ENCODE data around the gene RPL38.
A peak's percentile ranks its signal among the peaks of the same experiment; 100 is the strongest.
"Not testable (repeated sequence)": the region's sequence is repeated elsewhere in the genome, so short reads cannot be mapped to it uniquely, and the experiment has no call there.

The RPL38 gene

DNA sequence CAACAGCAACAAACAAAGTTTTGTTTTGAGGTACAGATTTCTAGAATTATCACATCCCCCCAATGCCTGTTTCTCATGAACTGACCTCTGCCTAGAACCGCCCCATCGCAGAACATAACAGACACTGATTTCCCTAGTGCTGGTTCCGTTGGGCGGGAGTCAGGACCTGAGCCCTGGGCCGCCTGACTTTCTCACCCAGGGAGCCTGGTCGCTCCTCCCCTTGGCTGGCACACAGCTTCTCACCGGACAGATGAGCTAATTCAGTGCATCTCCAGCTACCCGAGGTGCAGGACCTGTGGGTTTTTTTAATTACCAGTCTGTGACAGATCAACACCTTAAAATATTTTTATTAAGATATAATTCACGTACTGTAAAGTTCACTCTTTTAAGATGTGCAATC lies 20.1 kb upstream of the RPL38 start:
- DNase-seq (ENCODE audit: low spot score): no peak

- no peak for DNase-seq (ENCODE audit: low spot score)
Observed at GRCh38 chr17:74185571-74186185, 17.8 kb upstream of the RPL38 start.

DNA sequence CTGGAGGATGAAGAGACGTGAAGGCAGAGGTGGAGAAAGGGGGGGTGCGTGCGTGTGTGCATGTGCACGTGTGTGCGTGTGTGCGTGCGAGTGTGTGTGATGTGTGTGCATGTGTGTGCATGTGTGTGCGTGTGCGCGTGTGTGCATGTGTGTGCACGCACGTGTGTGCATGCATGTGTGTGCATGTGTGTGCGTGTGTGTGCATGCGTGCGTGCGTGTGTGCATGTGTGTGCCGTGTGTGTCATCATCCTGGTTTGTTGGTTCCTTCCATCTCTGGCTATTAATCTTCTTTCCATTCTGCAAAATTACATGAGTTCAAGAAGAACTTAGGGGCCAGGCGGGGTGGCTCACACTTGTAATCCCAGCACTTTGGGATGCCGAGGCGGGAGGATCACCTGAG lies 17.0 kb upstream of the RPL38 start:
- no peak for DNase-seq (ENCODE audit: low spot score)

DNA sequence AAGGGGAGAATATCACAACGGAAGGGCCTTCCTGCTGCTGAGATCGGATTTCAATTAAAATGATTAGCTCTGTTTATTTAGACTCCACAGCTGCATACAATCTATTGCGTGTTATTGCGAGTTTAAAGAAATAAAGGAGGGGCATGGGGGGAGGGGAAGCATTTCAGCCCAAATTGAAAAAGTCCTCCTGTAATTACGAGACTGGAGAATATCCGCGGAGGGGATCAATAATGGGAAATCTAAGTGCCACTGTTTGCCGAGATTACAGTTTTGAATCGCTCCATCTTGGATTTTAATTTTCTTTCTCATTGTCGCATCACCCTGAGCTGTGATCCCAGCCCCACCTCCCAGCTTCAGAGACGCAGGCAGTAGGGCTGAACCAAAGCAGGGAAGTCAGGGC lies 15.7 kb upstream of the RPL38 start:
- no peak for DNase-seq (ENCODE audit: low spot score)

DNA sequence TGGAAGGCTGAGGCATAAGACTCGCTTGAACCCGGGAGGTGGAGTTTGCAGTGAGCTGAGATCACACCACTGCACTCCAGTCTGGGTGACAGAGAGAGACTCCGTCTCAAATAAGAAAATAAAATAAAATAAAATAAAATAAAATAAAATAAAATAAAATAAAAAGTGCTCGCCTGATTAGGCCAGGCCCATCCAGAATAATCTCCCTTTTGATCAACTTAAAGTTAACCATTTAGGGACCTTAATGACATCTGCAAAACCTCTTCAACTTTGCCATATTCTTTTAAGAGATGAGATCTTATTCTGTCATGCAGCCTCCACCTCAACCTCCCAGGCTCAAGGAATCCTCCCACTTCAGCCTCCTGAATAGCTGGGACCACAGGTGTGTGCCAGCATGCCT lies 14.8 kb upstream of the RPL38 start:
- not testable (repeated sequence) for DNase-seq (ENCODE audit: low spot score)

- DNase-seq (ENCODE audit: low spot score): peak; percentile 5
Observed at GRCh38 chr17:74190154-74190553, 13.3 kb upstream of the RPL38 start.

DNA sequence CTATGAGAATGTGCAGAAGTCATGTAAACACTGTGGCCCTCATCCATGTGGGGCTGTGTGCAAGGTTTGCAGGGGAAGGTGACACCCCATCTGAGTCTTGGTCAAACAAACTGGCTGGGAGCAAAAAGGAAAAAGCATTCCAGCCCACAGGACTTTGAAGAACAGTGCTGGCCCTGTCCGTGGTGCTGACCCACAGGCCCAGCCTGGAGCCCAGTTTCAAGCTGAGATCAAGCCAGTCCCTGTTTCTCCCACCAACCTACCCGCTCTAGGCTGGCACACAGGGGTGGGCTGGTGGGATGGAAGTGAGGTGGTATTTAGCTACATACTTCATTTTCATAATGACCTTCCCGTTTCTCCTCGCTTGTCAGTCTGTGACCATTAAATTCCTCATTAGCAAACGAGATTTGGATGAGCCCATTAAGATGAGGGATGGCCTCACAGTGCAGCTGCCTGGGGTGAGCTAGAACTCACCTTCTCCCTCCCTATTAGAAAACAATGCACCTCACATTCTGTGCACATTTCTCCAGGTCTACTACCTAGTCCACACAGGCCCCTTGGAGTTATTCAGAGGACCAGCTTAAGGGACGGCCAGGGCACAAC lies 12.6 kb upstream of the RPL38 start:
- no peak for DNase-seq (ENCODE audit: low spot score)

DNA sequence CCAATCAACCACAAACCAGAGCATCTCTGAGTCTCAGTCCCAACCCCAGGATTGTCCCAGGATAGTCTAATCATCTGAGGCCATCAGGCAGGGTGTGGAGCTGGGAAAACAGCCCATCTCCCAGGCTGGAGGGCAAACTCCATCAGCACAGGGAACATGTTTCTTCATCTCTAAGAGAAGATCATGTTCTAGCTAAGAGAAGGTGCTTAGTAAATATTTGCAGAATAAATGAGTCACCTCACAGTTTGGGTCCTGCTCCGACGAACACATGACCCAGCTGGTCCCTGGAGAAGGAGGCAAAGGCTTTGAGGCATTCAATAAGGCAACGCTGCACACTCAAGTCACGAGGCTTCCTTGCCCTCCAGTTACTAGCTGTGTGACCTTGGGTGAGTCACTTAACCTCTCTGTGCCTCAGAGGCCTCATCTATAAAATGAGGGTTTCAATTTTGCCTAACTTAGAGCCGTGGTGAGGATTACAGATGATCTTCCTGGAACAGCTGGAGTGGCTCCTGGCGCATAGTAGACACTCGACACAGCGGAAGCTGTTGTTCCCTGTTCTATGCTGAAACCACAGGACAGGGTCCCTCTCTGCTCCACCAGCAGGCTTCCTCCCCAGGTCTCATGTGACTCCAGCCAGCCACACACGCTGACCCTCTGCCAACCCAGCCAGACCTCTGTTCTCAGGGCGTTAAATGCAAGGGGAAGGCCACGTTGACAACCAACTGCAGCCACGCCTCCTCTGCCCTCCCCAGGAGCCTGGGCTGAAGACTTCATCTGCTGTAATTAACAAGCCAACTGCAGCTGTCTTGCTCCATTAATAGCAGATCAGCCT lies 10.3 kb upstream of the RPL38 start:
- no peak for DNase-seq (ENCODE audit: low spot score)

DNA sequence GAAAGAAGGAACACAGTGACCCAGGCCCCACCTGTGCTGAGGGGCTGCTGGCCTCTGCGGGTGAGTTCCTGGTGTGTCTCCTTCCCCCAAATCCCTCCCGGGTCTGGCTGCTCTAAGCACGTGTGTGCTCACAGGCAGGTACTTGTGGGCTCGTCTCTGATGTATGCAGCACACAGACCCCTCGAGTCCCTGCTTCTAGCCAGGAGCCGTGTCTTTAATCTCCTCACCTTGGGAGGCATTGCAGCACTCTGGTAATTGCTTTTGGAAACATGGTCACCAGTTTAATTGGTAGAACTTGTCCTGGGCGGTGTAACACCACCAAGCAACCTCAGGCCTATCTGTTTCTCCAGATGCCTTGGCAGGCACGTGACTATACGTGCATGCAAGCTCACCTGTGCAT lies 8.8 kb upstream of the RPL38 start:
- no peak for DNase-seq (ENCODE audit: low spot score)

DNA sequence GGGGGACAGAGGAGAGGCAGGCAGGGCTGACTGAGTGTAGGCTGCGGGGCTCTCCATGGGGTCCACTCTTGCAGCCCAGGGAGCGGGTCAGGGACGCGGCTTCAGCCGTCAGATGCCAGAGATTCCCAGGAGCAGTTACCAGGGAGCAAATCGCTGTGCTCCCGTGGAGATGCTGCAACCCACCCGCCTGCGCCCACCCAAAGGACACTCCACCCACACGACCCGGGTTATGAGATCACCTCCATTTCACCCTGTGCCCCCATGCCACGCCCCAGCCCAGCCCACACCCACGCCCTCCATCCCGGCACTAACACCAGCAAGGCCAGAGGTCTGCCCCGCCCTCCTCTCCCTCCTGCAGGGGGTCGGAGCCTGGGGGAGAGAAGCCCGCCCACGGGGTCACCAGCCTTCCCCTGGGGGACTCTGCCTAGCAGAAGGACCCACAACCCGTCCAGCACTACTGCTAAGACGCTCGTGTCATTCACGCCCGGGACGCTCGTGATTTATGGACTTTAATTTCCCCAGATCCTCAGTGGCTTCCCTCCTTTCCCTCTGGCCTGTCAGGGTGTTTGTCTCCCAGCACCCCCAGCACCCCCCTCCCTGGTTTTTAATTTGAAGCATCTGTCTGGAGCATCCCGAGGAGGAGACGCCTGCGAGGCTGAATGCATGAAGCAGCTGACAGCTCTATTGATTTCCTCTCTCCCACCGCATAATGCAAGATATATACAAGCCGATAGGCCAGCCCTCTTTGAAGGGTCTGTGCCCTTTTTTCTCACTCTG lies 6.7 kb upstream of the RPL38 start:
- no peak for DNase-seq (ENCODE audit: low spot score)

DNA sequence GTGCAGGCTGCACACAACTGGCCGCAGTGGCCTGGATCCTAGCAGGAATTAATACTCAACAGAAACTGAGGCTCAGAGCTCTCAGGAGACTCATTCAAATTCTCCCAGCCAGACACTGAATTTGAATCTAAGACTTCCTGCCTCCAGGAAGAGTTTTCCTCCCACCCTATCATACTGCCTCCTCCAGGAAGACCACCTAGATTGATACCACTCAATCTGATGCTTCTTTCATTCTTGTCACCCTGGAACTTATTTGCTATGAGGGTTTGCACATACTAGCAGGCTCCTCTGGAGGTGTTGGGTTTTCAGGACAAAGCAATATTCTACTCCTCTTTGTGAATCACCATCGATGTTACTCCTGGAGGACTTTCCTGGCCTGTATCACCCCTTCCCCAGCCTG lies 5.7 kb upstream of the RPL38 start:
- no peak for DNase-seq (ENCODE audit: low spot score)

- no peak for DNase-seq (ENCODE audit: low spot score)
Observed at GRCh38 chr17:74198694-74199093, 4.8 kb upstream of the RPL38 start.

DNA sequence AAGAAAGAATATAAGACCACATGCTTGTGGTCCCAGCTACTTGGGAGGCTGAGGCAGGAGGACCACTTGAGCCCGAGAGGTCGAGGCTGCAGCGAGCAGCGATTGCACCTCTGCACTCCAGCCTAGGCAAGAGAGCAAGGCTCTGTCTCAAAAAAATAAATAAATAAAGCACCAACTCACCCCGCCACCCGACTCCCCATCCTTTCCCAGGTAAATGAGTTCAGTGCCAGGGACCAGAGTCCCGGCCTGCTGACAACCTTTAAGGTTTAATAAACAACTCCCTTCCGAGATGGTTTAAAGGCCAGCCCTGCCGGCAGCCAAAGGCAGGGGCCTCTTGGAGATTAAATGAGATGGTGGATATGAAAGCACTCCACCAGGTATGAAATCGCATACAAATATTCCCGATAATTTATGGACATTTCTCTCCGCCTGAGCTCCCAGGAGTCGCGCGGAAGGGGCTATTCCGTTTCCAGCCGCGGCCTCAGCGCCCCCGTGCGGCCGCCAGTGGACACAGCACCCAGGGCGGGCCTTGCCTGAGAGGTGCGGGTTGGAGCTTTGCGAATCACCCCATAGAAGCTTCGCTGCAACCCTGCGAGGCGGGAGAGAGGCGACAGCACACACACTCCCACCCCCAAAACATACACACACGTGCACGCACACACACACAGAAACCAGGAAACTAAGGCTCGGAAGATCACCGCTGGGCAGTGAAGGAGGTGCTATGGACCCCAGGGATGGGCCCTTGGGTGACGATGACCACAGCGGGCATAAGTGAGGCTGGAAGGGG lies 4.0 kb upstream of the RPL38 start:
- peak; percentile 63 for DNase-seq (ENCODE audit: low spot score)

DNA sequence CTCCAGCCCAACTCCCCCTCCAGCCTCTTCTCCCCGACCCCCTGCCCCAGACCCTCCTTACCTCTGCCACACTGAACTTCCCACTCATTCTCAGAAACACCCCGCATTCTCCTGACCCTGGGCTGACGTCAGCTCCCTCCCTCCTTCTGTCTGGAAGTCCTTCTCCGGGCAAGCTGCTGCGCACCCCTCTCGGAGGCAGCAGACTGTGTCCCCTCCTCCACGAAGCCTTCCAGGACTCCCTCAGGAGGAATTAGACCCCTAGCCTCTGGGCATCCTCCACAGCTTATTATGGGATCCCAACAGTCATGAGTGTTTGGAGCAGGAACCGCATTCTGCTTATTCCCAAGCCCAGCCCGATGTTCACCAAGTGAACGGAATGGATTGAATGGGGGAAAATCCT lies 3.4 kb upstream of the RPL38 start:
- DNase-seq (ENCODE audit: low spot score): no peak

GRCh38 chr17:74201250-74201649 lies 2.2 kb upstream of the RPL38 start:
- DNase-seq (ENCODE audit: low spot score): no peak

- DNase-seq (ENCODE audit: low spot score): no peak
Observed at GRCh38 chr17:74201948-74202347, 1.5 kb upstream of the RPL38 start.

- no peak for DNase-seq (ENCODE audit: low spot score)
Observed at GRCh38 chr17:74202938-74203337, 540 bp upstream of the RPL38 start.

- DNase-seq (ENCODE audit: low spot score): no peak
Observed at GRCh38 chr17:74204474-74204873, 996 bp downstream of the RPL38 start.

DNA sequence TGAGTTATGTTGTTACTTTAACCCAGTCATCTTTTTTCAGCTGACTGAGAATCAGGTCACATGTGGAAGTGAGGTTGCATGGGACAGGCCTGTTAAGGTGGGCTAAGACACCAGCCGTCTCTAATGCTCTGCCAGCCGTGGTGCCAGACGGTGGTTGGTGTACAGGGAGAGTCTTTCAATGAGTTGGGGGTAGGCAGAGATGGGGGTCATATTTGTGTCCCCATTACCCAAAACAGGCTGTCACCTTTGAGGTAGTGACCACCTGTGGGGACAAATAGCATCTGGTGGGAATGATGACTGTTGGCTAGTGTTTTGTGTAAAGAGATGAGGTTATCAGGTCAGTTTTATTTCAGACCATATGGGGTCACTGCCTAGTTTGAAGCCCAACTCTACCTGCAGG lies 1.8 kb downstream of the RPL38 start:
- no peak for DNase-seq (ENCODE audit: low spot score)

GRCh38 chr17:74206332-74206818 lies 2.9 kb downstream of the RPL38 start:
- DNase-seq (ENCODE audit: low spot score): no peak
